Fibroblast of lung (primary cell): ENCODE data around the gene CORO6. TPM values are rescaled to one million over a fixed set of nuclear protein-coding genes. Genes with fewer than 3 reads are reported as not detected.

ENCODE experiments used
- DNase-seq, 2 donors: peaks; one replicate each; pipeline versions ENCODE4 v3.0.0 to v3.0.0-alpha.2; 2010; ENCODE audit warnings: low read depth in 2 of 2
- H2AFZ ChIP-seq: 2 replicates; pipeline ENCODE4 v1.5.1; 2012; ENCODE audit warnings: low read length, control low read depth, inconsistent platforms
- H3K27ac ChIP-seq: 2 replicates; pipeline ENCODE4 v1.5.1; 2011; ENCODE audit warnings: low read length, control low read depth; ENCODE audit not compliant: insufficient read depth
- H3K27me3 ChIP-seq: 2 replicates; pipeline ENCODE4 v1.5.1; 2011; ENCODE audit warnings: mild to moderate bottlenecking, low read length; ENCODE audit not compliant: control insufficient read depth, insufficient read depth
- H3K36me3 ChIP-seq: 2 replicates; pipeline ENCODE4 v1.5.1; 2011; ENCODE audit warnings: low read length; ENCODE audit not compliant: control insufficient read depth, insufficient read depth
- H3K4me1 ChIP-seq: 2 replicates; pipeline ENCODE4 v1.5.1; 2011; ENCODE audit warnings: low read length; ENCODE audit not compliant: control insufficient read depth, insufficient read depth; ENCODE audit errors: extremely low read depth
- H3K4me2 ChIP-seq: 2 replicates; pipeline ENCODE4 v1.5.1; 2011; ENCODE audit warnings: low read length, control low read depth; ENCODE audit not compliant: insufficient read depth; ENCODE audit errors: extremely low read depth
- H3K4me3 ChIP-seq, 4 experiments: fragments of 200-600 bp in 1 of 4; sonication (generic) in 1 of 4; replicated peaks in 1 of 4; 2 replicates each; pipeline ENCODE4 v1.5.1; 2011 to 2016; ENCODE audit warnings: low read length in 4 of 4, low read depth in 3 of 4, mild to moderate bottlenecking in 3 of 4, control low read depth in 2 of 4, inconsistent platforms in 1 of 4, mixed read lengths in 1 of 4; ENCODE audit not compliant: insufficient read depth in 1 of 4; ENCODE audit errors: control extremely low read depth in 1 of 4
- H3K79me2 ChIP-seq: 2 replicates; pipeline ENCODE4 v1.5.1; 2012; ENCODE audit warnings: mild to moderate bottlenecking, low read length, inconsistent platforms; ENCODE audit not compliant: control insufficient read depth, insufficient read depth
- H3K9ac ChIP-seq: 2 replicates; pipeline ENCODE4 v1.5.1; 2011; ENCODE audit warnings: mild to moderate bottlenecking, low read length, control low read depth; ENCODE audit not compliant: insufficient read depth
- H3K9me3 ChIP-seq: 2 replicates; pipeline ENCODE4 v1.5.1; 2012; ENCODE audit warnings: low read depth, low read length; ENCODE audit not compliant: control insufficient read depth, insufficient read depth
- H4K20me1 ChIP-seq: 2 replicates; pipeline ENCODE4 v1.5.1; 2011; ENCODE audit warnings: low read length; ENCODE audit not compliant: control insufficient read depth, insufficient read depth; ENCODE audit errors: extremely low read depth
- CTCF ChIP-seq, 2 donors: IDR thresholded peaks in 1 of 2; conservative IDR thresholded peaks in 1 of 2; 1 replicate in 1 of 2; 2 replicates in 1 of 2; pipeline ENCODE4 v1.5.1; 2011 to 2012; ENCODE audit warnings: low read length in 2 of 2, control low read depth in 1 of 2, inconsistent platforms in 1 of 2, low read depth in 1 of 2, mild to moderate bottlenecking in 1 of 2
- EZH2 ChIP-seq: IDR thresholded peaks from 2 replicates; pipeline ENCODE4 v1.5.1; 2012; ENCODE audit warnings: low read length, control low read depth, mild to moderate bottlenecking; ENCODE audit errors: missing control alignments
- polyA plus RNA-seq, 2 donors: library from polyadenylated mRNA; depleted of rRNA in 1 of 2; stranded (reverse) in 1 of 2; unstranded in 1 of 2; fragments of >200 nt; gene quantifications; 2 replicates each; pipeline ENCODE4 v1.2.1, GENCODE V29; 2011 to 2012; ENCODE audit warnings: missing spikeins in 1 of 2
- total RNA-seq: library from RNA; depleted of rRNA; stranded (reverse); fragments of >200 nt; gene quantifications from 2 replicates; pipeline ENCODE4 v1.2.1, GENCODE V29; 2014

Gene CORO6
- total and polyA plus RNA-seq, 2 donors (not counting 1 experiment from before 2014, with no cell fraction given), result 8.0 to 19.3 TPM

DNA sequence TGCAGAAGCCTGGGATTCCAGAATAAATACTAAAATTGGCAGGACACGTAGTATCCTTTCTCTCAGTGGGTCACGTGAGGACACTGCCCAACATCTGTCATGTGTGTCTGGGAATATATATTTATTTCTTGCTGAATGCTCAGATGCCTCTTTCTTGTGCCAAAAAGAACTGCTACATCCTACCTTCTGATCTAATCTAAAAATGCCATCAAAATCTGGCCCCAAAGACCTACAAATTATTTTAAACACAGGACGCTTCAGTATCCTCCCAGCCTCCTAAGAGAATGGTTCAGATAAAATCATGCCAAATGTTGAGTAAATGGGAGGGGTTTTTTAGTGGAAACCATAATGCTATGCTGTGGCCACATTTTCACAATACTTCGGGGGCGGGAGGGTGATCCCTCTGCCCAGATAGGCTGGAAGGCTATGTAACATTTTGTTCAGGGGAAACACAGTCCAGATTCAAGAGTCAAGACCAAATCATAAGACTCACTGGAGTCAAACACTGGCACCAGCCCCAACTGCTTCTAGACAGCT is 22.9 kb upstream of the CORO6 start:
- no peaks in the 10 kb centered on the region for H3K9me3 ChIP-seq
- no peak for TF ChIP-seq EZH2
- no peak for TF ChIP-seq CTCF (conservative IDR thresholded peaks at IDR 0.05 in 1 of 2, IDR thresholded peaks at IDR 0.05 in 1 of 2; ENCODE audit: low read depth in 1 of 2, low read length in 2 of 2)
- H3K27me3 ChIP-seq, result no peaks in the 10 kb centered on the region
- H3K79me2 ChIP-seq, result no peaks in the 10 kb centered on the region
- H3K27ac ChIP-seq, result peak overlapping the region; percentile 20
- H3K4me3 ChIP-seq, result peak overlapping the region in 1 of 4 experiments; percentile 24
- DNase-seq, result peak; percentile 90 to 96
- H3K9ac ChIP-seq, result no peak overlapping the region
- no peak overlapping the region for H2AFZ ChIP-seq
- H3K4me1 ChIP-seq, result peaks cover 12% of the 10 kb centered on the region
- H3K4me2 ChIP-seq, result peak overlapping the region; percentile 70
- H4K20me1 ChIP-seq, result no peaks in the 10 kb centered on the region
- no peaks in the 10 kb centered on the region for H3K36me3 ChIP-seq

- DNase-seq, result no peak
- Histone ChIP-seq H3K4me1 (peaks cover 16% of the 10 kb centered on the region), H3K27ac (no peak overlapping the region), H3K27me3 (no peaks in the 10 kb centered on the region), H3K36me3 (no peaks in the 10 kb centered on the region), H3K4me2 (no peak overlapping the region), H3K79me2 (no peaks in the 10 kb centered on the region), H4K20me1 (no peaks in the 10 kb centered on the region), H2AFZ (no peak overlapping the region), H3K9ac (no peak overlapping the region), H3K4me3 (no peak overlapping the region), H3K9me3 (no peaks in the 10 kb centered on the region)
- TF ChIP-seq EZH2, result no peak
- TF ChIP-seq CTCF (conservative IDR thresholded peaks at IDR 0.05 in 1 of 2, IDR thresholded peaks at IDR 0.05 in 1 of 2; ENCODE audit: low read depth in 1 of 2, low read length in 2 of 2), result no peak
These were observed 21.1 kb upstream of the CORO6 start for GRCh38 chr17:29643817-29644160.

GRCh38 chr17:29642171-29642611 is 19.5 kb upstream of the CORO6 start:
- H3K36me3 ChIP-seq, result no peaks in the 10 kb centered on the region
- no peaks in the 10 kb centered on the region for H3K27me3 ChIP-seq
- H3K9me3 ChIP-seq, result no peaks in the 10 kb centered on the region
- H3K4me3 ChIP-seq, result no peak overlapping the region
- no peak overlapping the region for H3K27ac ChIP-seq
- H3K9ac ChIP-seq, result no peak overlapping the region
- peaks cover 16% of the 10 kb centered on the region for H3K4me1 ChIP-seq
- H2AFZ ChIP-seq, result no peak overlapping the region
- H4K20me1 ChIP-seq, result no peaks in the 10 kb centered on the region
- H3K4me2 ChIP-seq, result no peak overlapping the region
- no peaks in the 10 kb centered on the region for H3K79me2 ChIP-seq
- no peak for DNase-seq
- TF ChIP-seq CTCF (conservative IDR thresholded peaks at IDR 0.05 in 1 of 2, IDR thresholded peaks at IDR 0.05 in 1 of 2; ENCODE audit: low read depth in 1 of 2, low read length in 2 of 2) (no peak), EZH2 (no peak)
